Hepatocyte (in vitro differentiated cells): ENCODE measurements around the gene ZBTB7A.

ENCODE experiments used
- CTCF ChIP-seq: fragments of 200-600 bp; sonication (generic); IDR thresholded peaks from 2 replicates; pipeline ENCODE4 v1.5.1; 2016; ENCODE audit warnings: antibody characterized with exemption, mild to moderate bottlenecking; ENCODE audit not compliant: poor library complexity
- EZH2 ChIP-seq: fragments of 200-600 bp; sonication (generic); IDR thresholded peaks from 2 replicates; pipeline ENCODE4 v1.6.1; 2016; ENCODE audit warnings: antibody characterized with exemption, mild to moderate bottlenecking, borderline replicate concordance
- EZH2phosphoT487 ChIP-seq: fragments of 200-600 bp; sonication (generic); IDR thresholded peaks from one replicate; pipeline ENCODE4 v1.6.1; 2018; ENCODE audit warnings: antibody characterized with exemption, mild to moderate bottlenecking, low read depth, moderate library complexity; ENCODE audit not compliant: unreplicated experiment, severe bottlenecking

- TF ChIP-seq CTCF (no peak), EZH2 (no peak), EZH2phosphoT487 (no peak)
Measured at GRCh38 chr19:4093643-4094175, 27.0 kb upstream of the ZBTB7A start.
